WI38 (cell line): ENCODE data around the gene MIGA1.

Source experiments
- H3K4me3 ChIP-seq: 2 replicates; pipeline ENCODE4 v1.5.1; 2011; ENCODE audit warnings: low read depth, mild to moderate bottlenecking, control low read depth, low read length
- CTCF ChIP-seq: IDR thresholded peaks from 2 replicates; pipeline ENCODE4 v1.5.1; 2012; ENCODE audit warnings: low read depth, mild to moderate bottlenecking, control low read depth, low read length

Gene MIGA1

GRCh38 chr1:77925518-77925917, 146.1 kb downstream of the MIGA1 start:
- no peak for TF ChIP-seq CTCF
- no peak overlapping the region for H3K4me3 ChIP-seq

GRCh38 chr1:77925956-77926355, 146.5 kb downstream of the MIGA1 start:
- TF ChIP-seq CTCF, result no peak
- no peak overlapping the region for H3K4me3 ChIP-seq

GRCh38 chr1:77926561-77927357, 147.3 kb downstream of the MIGA1 start:
- no peak overlapping the region for H3K4me3 ChIP-seq
- no peak for TF ChIP-seq CTCF

GRCh38 chr1:77927414-77927813, 148.0 kb downstream of the MIGA1 start:
- no peak for TF ChIP-seq CTCF
- no peak overlapping the region for H3K4me3 ChIP-seq
